GM12874 (cell line): Measurements from ENCODE around the gene AFAP1L1.

Experiments
- TF ChIP-seq, protein P1 (sequence below): IDR thresholded peaks from 2 replicates; pipeline ENCODE4 v1.5.1; 2011; ENCODE audit warnings: low read depth, mild to moderate bottlenecking, control low read depth, low read length, moderate library complexity; ENCODE audit not compliant: insufficient read depth

Gene AFAP1L1

DNA sequence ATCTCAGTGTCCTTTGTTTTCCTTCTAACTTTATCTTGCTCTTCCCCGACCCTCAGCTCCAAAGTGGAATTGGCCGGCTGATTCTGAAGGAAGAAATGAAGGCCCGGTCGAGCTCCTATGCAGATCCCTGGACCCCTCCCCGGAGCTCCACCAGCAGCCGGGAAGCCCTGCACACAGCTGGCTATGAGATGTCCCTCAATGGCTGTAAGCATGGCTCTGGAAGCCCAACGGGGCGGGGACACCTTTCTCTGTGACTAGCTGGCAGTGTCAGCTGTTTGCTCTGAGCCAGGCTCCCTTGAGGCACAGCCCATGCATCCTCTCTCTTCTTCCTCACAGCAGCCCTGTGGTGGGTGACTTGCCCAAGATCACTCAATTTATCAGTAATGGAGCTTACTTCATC is 23.9 kb upstream of the AFAP1L1 start:
- TF ChIP-seq, protein P1, sequence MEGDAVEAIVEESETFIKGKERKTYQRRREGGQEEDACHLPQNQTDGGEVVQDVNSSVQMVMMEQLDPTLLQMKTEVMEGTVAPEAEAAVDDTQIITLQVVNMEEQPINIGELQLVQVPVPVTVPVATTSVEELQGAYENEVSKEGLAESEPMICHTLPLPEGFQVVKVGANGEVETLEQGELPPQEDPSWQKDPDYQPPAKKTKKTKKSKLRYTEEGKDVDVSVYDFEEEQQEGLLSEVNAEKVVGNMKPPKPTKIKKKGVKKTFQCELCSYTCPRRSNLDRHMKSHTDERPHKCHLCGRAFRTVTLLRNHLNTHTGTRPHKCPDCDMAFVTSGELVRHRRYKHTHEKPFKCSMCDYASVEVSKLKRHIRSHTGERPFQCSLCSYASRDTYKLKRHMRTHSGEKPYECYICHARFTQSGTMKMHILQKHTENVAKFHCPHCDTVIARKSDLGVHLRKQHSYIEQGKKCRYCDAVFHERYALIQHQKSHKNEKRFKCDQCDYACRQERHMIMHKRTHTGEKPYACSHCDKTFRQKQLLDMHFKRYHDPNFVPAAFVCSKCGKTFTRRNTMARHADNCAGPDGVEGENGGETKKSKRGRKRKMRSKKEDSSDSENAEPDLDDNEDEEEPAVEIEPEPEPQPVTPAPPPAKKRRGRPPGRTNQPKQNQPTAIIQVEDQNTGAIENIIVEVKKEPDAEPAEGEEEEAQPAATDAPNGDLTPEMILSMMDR, result no peak

DNA sequence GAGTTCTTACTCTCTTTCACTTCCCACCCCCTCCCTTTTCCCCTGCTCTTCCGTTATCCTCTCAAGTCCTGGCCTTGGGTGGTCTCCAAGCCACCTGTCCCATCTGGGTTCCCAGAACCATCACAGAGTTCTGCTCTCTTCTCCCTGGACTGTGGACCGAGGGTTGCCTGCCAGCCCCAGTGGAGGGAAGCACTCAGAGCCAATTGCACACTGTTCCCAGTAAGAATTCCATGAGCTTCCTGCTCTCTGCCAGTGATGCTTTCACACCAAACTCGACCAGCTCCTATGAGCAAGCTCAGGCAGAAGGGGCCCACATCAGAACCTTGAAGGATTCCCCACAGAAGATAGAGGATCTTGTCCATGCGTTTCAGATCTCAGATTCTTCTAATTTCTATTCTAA is 20.1 kb upstream of the AFAP1L1 start:
- TF ChIP-seq, protein P1, result no peak

DNA sequence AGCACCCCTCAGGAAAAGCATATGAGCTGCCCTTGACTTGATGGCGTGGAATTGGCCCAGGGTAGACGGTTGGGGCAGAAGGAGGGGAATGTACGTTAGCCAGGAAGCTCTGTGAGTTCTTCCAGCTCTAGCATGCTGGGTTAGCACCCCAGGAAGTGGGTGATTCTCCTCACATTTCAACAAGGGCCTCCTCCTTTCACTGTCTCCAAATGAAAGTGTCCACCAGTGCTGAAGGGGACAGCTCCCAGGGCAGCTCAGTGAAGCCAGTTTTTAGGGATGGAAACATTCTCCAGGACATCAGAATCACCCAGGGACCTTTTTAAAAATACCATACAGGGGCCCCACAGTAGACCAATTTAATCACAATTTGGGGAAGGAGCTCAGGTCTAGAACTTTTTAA is 17.2 kb upstream of the AFAP1L1 start:
- TF ChIP-seq, protein P1, result no peak

DNA sequence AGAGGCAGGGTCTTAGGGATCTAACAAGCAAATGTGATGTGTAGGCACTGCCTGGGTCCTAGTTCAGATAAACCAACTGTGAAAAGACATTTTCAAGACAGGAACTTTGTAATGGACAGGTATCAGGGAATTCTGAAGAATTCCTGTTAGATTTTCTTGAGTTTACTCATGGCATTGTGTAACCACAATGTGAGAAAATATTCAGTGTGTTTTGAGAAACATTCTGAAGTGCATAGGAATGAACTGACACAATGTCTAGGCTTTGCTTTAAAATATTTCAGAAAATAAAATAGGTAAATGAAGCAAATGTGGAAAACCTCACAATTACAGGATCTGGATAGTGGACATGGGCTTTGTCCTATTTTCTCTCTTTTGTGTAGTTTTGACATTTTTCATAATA is 15.2 kb upstream of the AFAP1L1 start:
- TF ChIP-seq, protein P1, result no peak

DNA sequence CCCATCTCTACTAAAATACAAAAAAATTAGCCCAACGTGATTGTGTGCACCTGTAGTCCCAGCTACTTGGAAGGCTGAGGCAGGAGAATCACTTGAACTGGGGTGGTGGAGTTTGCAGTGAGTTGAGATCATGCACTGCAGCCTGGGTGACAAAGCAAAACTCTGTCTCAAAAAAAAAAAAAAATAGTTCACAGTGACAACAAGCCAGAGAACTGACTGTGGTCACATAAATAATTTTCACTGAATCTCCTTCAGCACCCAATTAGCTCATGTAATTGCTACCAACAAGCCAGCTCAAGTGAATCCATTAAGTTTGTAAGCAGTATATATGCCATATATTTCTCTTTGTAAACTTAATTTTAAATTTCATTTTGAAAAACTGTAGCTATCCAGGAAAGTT is 14.5 kb upstream of the AFAP1L1 start:
- TF ChIP-seq, protein P1, result no peak

DNA sequence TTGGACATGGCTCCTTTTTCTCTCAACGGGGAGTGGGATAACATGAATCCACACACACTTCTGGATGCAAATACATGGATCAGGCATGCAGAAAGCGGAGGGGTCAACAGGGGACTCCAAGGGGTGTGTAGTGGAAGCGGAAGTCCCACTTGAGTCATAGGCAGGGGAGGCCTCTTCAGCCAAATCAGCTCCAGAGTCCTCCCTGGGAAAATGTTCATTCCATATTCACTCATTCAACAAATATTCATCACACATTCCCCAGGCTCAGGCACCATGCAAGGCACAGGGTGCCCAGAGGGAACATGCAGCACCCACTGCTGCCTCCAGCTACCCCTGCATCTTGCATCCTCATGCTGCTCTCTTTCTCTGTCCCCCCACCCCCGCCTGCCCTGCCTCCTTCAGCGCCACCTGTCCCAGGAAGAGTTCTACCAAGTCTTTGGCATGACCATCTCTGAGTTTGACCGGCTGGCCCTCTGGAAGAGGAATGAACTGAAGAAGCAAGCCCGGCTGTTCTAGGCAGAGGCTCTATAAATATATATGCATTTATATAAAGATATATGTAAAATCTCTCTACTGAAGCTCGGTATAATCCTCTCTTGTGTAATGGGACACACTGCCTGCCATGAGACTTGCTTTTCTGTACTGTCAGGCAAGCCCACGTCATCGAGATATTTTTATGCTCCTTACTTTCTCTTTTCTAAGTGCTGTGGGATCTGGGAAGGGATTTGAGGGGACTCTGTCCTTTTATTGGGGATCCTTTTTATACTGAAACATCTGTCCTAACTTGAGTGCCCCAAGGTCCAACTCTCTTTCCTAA is 13.6 kb upstream of the AFAP1L1 start:
- TF ChIP-seq, protein P1, result no peak

DNA sequence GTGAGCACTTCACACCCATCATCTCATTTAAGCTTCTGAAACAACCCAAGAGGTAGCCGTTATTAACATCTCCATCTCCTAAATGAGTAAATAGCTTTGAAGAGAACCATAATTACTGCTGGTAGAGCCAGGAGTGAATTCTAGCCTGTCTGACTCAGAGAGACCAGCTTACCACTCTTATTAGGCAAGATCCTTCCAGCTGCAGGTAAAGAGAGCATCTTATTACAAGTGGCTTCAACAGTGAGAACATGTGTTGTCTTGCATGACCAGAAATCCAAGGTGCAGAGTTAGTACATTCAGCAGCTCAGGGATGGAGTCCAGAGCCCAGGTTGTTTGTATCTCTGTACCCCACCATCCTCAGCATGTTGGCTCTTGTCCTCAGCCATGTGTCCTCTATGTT is 10.9 kb upstream of the AFAP1L1 start:
- TF ChIP-seq, protein P1, result no peak

DNA sequence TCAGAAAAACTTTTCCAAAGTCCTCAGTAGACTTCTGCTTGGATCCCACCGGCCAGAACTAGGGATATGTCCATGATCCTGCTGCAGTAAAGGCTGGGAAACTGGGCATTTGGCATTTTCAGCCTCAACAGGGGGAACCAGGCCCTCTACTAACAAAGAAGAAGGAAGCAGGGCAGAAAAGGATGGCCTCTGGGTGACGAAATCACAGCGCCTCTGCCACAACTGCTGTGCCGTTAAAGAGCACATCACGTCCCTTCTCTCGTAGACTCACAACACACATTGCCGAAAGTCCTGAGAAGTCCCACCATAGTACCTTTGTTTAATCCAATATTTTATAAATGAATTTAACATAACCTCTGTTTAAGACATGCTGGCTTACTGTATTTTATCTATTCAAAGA is 10.4 kb upstream of the AFAP1L1 start:
- TF ChIP-seq, protein P1, result no peak
